ENCODE measurements around the gene LYPD6B. TPM values are rescaled to one million over a fixed set of nuclear protein-coding genes. Genes with fewer than 3 reads are reported as not detected.

The LYPD6B gene
- total and polyA plus RNA-seq, 2 donors = 0.24 to 1.4 TPM

DNA sequence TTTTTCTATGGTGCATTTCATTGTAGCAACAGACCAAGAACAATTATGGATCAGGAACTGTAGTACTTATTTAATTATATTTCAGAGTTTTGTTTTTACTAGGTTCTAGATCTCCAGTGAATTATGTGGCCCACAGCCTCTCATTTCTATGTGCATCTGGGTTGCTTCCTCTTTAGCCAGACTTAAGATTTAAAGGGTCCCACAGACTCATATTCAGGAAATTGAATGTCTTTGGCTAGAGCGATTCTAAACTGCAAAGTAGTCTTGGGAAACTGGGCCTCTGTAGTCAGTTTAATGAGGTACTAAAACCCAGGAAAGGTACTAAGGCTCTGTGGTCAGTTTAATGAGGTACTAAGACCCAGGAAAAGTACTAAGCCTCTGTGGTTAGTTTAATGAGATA is 94.4 kb downstream of the LYPD6B start:
- Histone ChIP-seq H3K36me3 (ENCODE audit: control insufficient read depth in 2 of 2, insufficient read depth in 2 of 2, low read length in 1 of 2) (no peaks in the 10 kb centered on the region), H3K9me3 (ENCODE audit: control insufficient read depth in 2 of 2, insufficient read depth in 1 of 2, low read length in 1 of 2) (no peaks in the 10 kb centered on the region), H3K4me1 (ENCODE audit: control insufficient read depth in 2 of 2, insufficient read depth in 2 of 2, low read length in 2 of 2) (no peaks in the 10 kb centered on the region), H3K4me3 (ENCODE audit: low read length in 2 of 2) (no peak overlapping the region), H3K27me3 (ENCODE audit: control insufficient read depth in 2 of 2, insufficient read depth in 1 of 2, low read length in 1 of 2) (no peaks in the 10 kb centered on the region), H3K27ac (ENCODE audit: low read depth in 1 of 2, low read length in 1 of 2) (no peak overlapping the region)
- DNase-seq (ENCODE audit: low read depth in 6 of 9, low spot score in 9 of 9) = no peak
- 10% methylated on average over 1 of the region's 1 CpG for WGBS

DNA sequence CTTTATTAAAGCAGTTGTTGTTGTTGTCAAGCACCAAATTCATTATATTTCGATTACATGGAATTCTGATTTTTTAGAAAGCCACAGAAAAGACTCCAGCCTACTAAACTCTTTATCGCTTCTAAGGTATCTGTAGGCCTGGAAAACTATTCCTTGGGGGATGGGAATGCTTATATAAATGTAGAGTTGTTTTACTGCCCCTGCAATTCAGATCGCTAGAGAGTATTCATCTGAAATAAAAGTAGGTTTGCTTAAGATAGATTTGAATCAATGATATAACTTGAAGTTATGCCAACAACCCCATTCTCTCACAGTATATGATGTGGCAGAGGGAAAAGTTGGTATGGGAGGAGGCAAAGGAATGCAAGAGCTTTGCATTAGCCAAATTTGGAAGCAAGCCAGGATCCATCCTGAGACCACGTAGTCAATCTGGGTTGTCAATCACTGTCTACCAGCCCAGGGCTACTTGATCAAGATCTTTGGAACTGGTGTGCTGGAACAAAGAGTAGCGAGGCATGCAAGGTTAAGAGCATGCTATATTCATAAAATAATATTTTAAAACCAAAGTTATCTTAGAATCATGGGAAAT is 95.9 kb downstream of the LYPD6B start:
- Histone ChIP-seq H3K27ac (ENCODE audit: low read depth in 1 of 2, low read length in 1 of 2) (no peak overlapping the region), H3K4me3 (ENCODE audit: low read length in 2 of 2) (no peak overlapping the region), H3K4me1 (ENCODE audit: control insufficient read depth in 2 of 2, insufficient read depth in 2 of 2, low read length in 2 of 2) (no peaks in the 10 kb centered on the region), H3K9me3 (ENCODE audit: control insufficient read depth in 2 of 2, insufficient read depth in 1 of 2, low read length in 1 of 2) (no peaks in the 10 kb centered on the region), H3K27me3 (ENCODE audit: control insufficient read depth in 2 of 2, insufficient read depth in 1 of 2, low read length in 1 of 2) (peaks cover 0 to 2% of the 10 kb centered on the region in 2 donors), H3K36me3 (ENCODE audit: control insufficient read depth in 2 of 2, insufficient read depth in 2 of 2, low read length in 1 of 2) (no peaks in the 10 kb centered on the region)
- no peak for DNase-seq (ENCODE audit: low read depth in 6 of 9, low spot score in 9 of 9)
- 91% methylated on average over 5 of the region's 5 CpGs for WGBS

DNA sequence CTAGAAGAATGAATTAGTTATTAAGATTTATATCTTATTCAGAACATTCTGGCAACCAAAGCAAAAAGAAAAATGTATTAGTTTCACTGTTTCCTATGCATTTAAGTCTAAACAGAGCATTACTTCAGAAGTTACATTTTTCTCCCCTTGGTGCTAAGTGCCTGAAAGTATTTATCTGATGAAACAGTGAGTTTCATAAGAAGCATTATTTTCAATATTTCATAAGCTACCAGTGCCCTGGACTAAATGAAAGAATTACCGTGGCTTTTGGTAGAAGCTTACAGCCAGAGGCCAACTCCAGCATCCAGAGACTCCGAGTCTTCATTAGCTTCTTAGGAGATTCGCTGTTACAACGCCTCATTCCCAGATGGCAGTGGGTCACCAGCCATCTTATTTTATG is 97.6 kb downstream of the LYPD6B start:
- WGBS = 97% methylated on average over 4 of the region's 4 CpGs
- Histone ChIP-seq H3K27me3 (ENCODE audit: control insufficient read depth in 2 of 2, insufficient read depth in 1 of 2, low read length in 1 of 2) (peaks cover 0 to 2% of the 10 kb centered on the region in 2 donors), H3K4me3 (ENCODE audit: low read length in 2 of 2) (no peak overlapping the region), H3K9me3 (ENCODE audit: control insufficient read depth in 2 of 2, insufficient read depth in 1 of 2, low read length in 1 of 2) (no peaks in the 10 kb centered on the region), H3K36me3 (ENCODE audit: control insufficient read depth in 2 of 2, insufficient read depth in 2 of 2, low read length in 1 of 2) (no peaks in the 10 kb centered on the region), H3K27ac (ENCODE audit: low read depth in 1 of 2, low read length in 1 of 2) (no peak overlapping the region), H3K4me1 (ENCODE audit: control insufficient read depth in 2 of 2, insufficient read depth in 2 of 2, low read length in 2 of 2) (no peaks in the 10 kb centered on the region)
- no peak for DNase-seq (ENCODE audit: low read depth in 6 of 9, low spot score in 9 of 9)

DNA sequence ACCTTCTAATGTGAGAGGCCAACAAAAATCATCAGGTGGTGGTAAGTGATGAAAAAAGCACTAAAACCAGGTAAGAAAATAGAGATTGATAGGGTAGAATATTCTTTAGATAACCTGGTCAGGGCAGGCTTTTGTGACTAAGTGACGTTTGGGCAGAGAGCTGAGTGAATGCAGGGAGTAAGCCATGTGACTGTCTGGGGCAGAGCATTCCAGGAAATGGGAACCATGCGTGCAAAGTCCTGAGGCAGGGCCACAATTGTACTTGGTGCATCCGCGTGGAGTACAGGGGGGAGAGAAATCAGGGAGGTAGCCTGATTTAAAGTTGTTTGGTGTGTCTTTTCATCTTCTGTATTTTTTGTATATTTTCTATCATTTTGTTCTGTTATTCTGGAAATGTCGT is 102.5 kb downstream of the LYPD6B start:
- no peak overlapping the region for H3K4me3 ChIP-seq (ENCODE audit: low read length in 2 of 2)
- no peak for DNase-seq (ENCODE audit: low read depth in 6 of 9, low spot score in 9 of 9)
- WGBS = 94% methylated on average over 5 of the region's 5 CpGs

DNA sequence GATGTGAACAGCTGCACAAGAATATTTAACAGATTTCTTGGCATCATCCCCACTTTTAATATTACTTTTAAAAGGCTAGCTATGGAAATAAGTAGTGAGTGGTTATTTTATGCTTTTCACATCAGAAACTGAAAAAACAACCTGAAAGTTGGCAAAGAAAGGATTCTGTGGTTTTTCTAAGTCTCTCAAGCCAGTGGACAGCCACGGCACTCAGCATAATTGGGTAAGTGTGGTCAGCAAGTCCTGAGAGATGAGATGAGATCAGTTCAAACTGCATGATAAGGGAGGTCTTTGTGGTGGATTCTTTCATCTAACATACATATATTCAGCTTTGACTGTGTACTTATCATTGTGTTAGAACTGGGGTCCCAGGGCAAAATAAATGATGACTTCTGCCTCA is 105.2 kb downstream of the LYPD6B start:
- peaks cover 0 to 2% of the 10 kb centered on the region in 2 donors for H3K27me3 ChIP-seq (ENCODE audit: control insufficient read depth in 2 of 2, insufficient read depth in 1 of 2, low read length in 1 of 2)
- no peak overlapping the region for H3K4me3 ChIP-seq (ENCODE audit: low read length in 2 of 2)
- H3K36me3 ChIP-seq (ENCODE audit: control insufficient read depth in 2 of 2, insufficient read depth in 2 of 2, low read length in 1 of 2) = no peaks in the 10 kb centered on the region
- no peaks in the 10 kb centered on the region for H3K4me1 ChIP-seq (ENCODE audit: control insufficient read depth in 2 of 2, insufficient read depth in 2 of 2, low read length in 2 of 2)
- no peaks in the 10 kb centered on the region for H3K9me3 ChIP-seq (ENCODE audit: control insufficient read depth in 2 of 2, insufficient read depth in 1 of 2, low read length in 1 of 2)
- H3K27ac ChIP-seq (ENCODE audit: low read depth in 1 of 2, low read length in 1 of 2) = no peak overlapping the region
- 77% methylated on average over 1 of the region's 1 CpG for WGBS
- no peak for DNase-seq (ENCODE audit: low read depth in 6 of 9, low spot score in 9 of 9)

More for the DNA sequence above, 102.5 kb downstream of the LYPD6B start:
- Histone ChIP-seq H3K9me3 (ENCODE audit: control insufficient read depth in 2 of 2, insufficient read depth in 1 of 2, low read length in 1 of 2) (no peaks in the 10 kb centered on the region), H3K27me3 (ENCODE audit: control insufficient read depth in 2 of 2, insufficient read depth in 1 of 2, low read length in 1 of 2) (peaks cover 0 to 2% of the 10 kb centered on the region in 2 donors), H3K4me1 (ENCODE audit: control insufficient read depth in 2 of 2, insufficient read depth in 2 of 2, low read length in 2 of 2) (no peaks in the 10 kb centered on the region), H3K27ac (ENCODE audit: low read depth in 1 of 2, low read length in 1 of 2) (no peak overlapping the region), H3K36me3 (ENCODE audit: control insufficient read depth in 2 of 2, insufficient read depth in 2 of 2, low read length in 1 of 2) (no peaks in the 10 kb centered on the region)

DNA sequence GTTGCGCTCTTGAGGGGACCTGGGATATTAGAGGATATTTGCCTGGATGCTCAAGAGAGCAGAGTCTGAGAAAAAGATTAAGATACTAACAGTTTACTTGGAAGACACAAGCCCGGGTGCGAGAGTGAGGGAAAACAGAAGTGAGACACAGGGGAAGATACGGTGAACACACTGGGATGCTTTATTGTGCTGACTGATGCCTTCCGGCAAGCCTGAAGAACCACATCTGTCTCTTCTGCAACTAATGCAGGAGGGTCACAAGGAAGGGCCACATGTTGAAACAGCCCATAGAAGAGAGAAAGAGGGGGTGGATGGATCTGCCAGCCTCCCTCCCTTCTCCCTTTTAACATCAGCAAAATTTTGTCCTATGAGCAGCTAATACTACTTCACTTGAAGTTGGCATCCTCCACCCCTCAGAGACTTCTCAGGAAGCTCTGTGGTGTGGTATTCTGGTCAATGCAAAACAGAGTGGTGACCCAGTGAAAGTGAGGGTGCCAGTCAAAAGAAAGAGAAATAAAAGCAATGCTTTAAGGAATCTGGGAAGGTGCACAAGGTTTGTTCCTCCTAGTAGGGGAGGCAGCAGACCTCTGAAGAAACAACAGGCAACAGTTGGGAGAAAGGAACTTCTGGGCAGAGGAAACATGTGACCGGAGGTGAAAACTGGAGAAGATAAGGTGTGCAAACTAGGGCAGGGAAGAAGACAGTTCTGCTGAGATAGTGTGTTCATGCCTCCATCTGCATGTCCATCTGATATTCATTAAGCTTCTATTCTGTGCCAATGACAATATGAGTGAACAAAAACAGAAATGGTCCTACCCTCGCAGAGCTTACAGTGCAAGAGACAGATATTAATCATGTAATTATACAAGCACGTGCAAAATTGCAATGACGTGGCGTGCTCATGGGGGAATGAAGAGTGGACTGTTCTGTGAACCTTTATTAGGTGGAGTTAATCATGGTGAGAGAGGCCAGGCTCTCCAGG is 107.1 kb downstream of the LYPD6B start:
- Histone ChIP-seq H3K36me3 (ENCODE audit: control insufficient read depth in 2 of 2, insufficient read depth in 2 of 2, low read length in 1 of 2) (no peaks in the 10 kb centered on the region), H3K4me1 (ENCODE audit: control insufficient read depth in 2 of 2, insufficient read depth in 2 of 2, low read length in 2 of 2) (no peaks in the 10 kb centered on the region), H3K9me3 (ENCODE audit: control insufficient read depth in 2 of 2, insufficient read depth in 1 of 2, low read length in 1 of 2) (no peaks in the 10 kb centered on the region), H3K4me3 (ENCODE audit: low read length in 2 of 2) (no peak overlapping the region), H3K27ac (ENCODE audit: low read depth in 1 of 2, low read length in 1 of 2) (no peak overlapping the region), H3K27me3 (ENCODE audit: control insufficient read depth in 2 of 2, insufficient read depth in 1 of 2, low read length in 1 of 2) (no peaks in the 10 kb centered on the region)
- DNase-seq (ENCODE audit: low read depth in 6 of 9, low spot score in 9 of 9) = no peak
- 75% methylated on average over 10 of the region's 10 CpGs for WGBS

DNA sequence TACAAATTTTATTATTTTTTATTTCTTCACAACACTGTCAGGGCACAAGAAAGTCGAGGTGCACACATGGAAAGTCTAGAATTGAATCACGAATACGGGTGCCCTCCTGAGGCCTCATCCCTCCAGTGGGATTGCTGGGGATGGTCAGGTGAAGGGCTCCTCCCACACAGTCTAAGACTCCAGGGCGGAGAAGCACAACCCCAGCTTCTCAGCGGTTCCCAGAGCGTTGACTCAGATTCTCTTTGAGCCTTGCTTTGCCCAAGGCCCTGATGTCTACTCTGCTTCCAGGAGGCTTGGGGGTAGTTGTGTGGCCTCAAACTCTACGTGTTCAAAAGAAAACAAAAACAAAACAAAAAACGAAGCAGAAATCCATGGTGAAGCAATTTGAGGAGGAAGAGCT is 108.4 kb downstream of the LYPD6B start:
- WGBS = 94% methylated on average over 8 of the region's 8 CpGs
- H3K27me3 ChIP-seq (ENCODE audit: control insufficient read depth in 2 of 2, insufficient read depth in 1 of 2, low read length in 1 of 2) = no peaks in the 10 kb centered on the region
- no peaks in the 10 kb centered on the region for H3K4me1 ChIP-seq (ENCODE audit: control insufficient read depth in 2 of 2, insufficient read depth in 2 of 2, low read length in 2 of 2)
- H3K4me3 ChIP-seq (ENCODE audit: low read length in 2 of 2) = no peak overlapping the region
- DNase-seq (ENCODE audit: low read depth in 6 of 9, low spot score in 9 of 9) = no peak
- no peaks in the 10 kb centered on the region for H3K36me3 ChIP-seq (ENCODE audit: control insufficient read depth in 2 of 2, insufficient read depth in 2 of 2, low read length in 1 of 2)
- no peaks in the 10 kb centered on the region for H3K9me3 ChIP-seq (ENCODE audit: control insufficient read depth in 2 of 2, insufficient read depth in 1 of 2, low read length in 1 of 2)
- no peak overlapping the region for H3K27ac ChIP-seq (ENCODE audit: low read depth in 1 of 2, low read length in 1 of 2)

DNA sequence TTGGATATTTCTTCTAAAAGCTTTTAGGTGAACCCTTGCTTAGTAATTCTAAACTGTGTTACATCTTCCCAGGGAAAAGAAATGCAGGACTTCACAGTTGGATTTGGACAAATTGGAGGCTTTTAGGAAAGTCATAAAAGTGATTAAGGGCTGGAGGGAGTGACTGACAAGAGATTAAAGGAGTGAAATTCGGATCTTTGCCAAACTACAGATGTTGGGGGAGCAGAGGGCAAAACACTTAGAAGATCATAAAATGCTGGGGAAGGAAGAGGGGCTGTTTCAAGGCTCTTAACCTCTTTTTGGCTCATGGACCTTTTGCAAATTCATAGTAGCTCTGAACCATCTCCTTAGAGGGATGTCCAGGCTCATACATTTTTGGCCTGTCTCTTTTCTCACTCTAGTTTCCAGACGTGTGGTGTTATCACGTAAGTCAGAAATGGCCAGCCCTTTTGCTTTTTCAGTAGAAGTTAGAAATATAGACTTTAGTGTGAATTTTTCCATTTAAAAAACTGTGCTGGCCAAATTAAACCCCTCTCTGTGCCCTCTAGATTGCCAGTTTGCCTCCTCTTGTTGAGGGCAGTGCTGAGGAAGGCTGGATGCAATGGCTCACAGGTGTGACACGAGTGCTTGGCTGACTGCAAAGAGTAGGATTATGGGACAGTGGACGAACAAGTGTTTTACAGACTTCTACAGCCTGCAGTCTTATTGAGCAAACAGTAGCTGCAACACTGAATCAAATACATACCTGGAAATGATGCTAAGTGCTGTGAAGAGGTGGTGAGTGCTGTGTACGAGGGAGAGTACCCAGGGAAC is 109.9 kb downstream of the LYPD6B start:
- Histone ChIP-seq H3K4me1 (ENCODE audit: control insufficient read depth in 2 of 2, insufficient read depth in 2 of 2, low read length in 2 of 2) (no peaks in the 10 kb centered on the region), H3K27ac (ENCODE audit: low read depth in 1 of 2, low read length in 1 of 2) (no peak overlapping the region), H3K27me3 (ENCODE audit: control insufficient read depth in 2 of 2, insufficient read depth in 1 of 2, low read length in 1 of 2) (no peaks in the 10 kb centered on the region), H3K4me3 (ENCODE audit: low read length in 2 of 2) (no peak overlapping the region), H3K36me3 (ENCODE audit: control insufficient read depth in 2 of 2, insufficient read depth in 2 of 2, low read length in 1 of 2) (no peaks in the 10 kb centered on the region), H3K9me3 (ENCODE audit: control insufficient read depth in 2 of 2, insufficient read depth in 1 of 2, low read length in 1 of 2) (no peaks in the 10 kb centered on the region)
- 77% methylated on average over 6 of the region's 6 CpGs for WGBS
- DNase-seq (ENCODE audit: low read depth in 6 of 9, low spot score in 9 of 9) = no peak

DNA sequence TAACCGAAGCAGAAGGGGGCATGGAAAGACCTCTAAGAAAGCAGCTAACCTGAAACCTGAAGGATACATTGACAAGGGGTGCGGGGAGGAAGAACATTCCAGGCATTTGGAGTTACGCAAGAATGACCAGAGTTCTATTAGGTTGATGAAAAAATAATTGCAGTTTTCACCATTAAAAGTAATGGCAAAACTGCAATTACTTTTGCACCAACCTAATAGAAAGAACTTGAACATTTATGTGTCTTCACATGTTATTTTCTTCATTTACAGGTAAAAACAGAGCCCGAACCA is 110.5 kb downstream of the LYPD6B start:
- WGBS = 94% methylated on average over 4 of the region's 4 CpGs
- H3K27ac ChIP-seq (ENCODE audit: low read depth in 1 of 2, low read length in 1 of 2) = no peak overlapping the region

More for the DNA sequence above, 110.5 kb downstream of the LYPD6B start:
- Histone ChIP-seq H3K4me3 (ENCODE audit: low read length in 2 of 2) (no peak overlapping the region), H3K27me3 (ENCODE audit: control insufficient read depth in 2 of 2, insufficient read depth in 1 of 2, low read length in 1 of 2) (no peaks in the 10 kb centered on the region), H3K4me1 (ENCODE audit: control insufficient read depth in 2 of 2, insufficient read depth in 2 of 2, low read length in 2 of 2) (no peaks in the 10 kb centered on the region), H3K9me3 (ENCODE audit: control insufficient read depth in 2 of 2, insufficient read depth in 1 of 2, low read length in 1 of 2) (no peaks in the 10 kb centered on the region), H3K36me3 (ENCODE audit: control insufficient read depth in 2 of 2, insufficient read depth in 2 of 2, low read length in 1 of 2) (no peaks in the 10 kb centered on the region)
- DNase-seq (ENCODE audit: low read depth in 6 of 9, low spot score in 9 of 9) = no peak
